Nephron (organoid): ENCODE results near the gene RAPGEF4.

Source experiments
- H3K27ac Mint-ChIP-seq, 3 experiments: 2 replicates each; pipeline ENCODE4 v1.8.0; 2020; ENCODE audit warnings: mixed read lengths in 3 of 3, mild to moderate bottlenecking in 2 of 3, moderate library complexity in 1 of 3
- H3K27me3 Mint-ChIP-seq: 2 replicates; pipeline ENCODE4 v1.8.0; 2021; ENCODE audit warnings: low read depth, mild to moderate bottlenecking, moderate library complexity, mixed read lengths
- H3K36me3 Mint-ChIP-seq: 2 replicates; pipeline ENCODE4 v1.8.0; 2020; ENCODE audit warnings: low read depth, mixed read lengths
- H3K4me1 Mint-ChIP-seq: 2 replicates; pipeline ENCODE4 v1.8.0; 2020; ENCODE audit warnings: mixed read lengths
- H3K4me3 Mint-ChIP-seq, 3 experiments: 2 replicates each; pipeline ENCODE4 v1.8.0; 2020; ENCODE audit warnings: mild to moderate bottlenecking in 3 of 3, mixed read lengths in 3 of 3, moderate library complexity in 2 of 3
- H3K9me3 Mint-ChIP-seq: 2 replicates; pipeline ENCODE4 v1.8.0; 2020; ENCODE audit warnings: mixed read lengths
- TF ChIP-seq, protein P1 (sequence below), 3 experiments: fragments of 200-600 bp; sonication (generic); IDR thresholded peaks; one replicate each; pipeline ENCODE4 v1.5.0; 2021; ENCODE audit warnings: antibody characterized with exemption in 3 of 3; ENCODE audit not compliant: unreplicated experiment in 3 of 3

RAPGEF4 gene

GRCh38 chr2:172922815-172923214, 187.2 kb downstream of the RAPGEF4 start:
- no peaks in the 10 kb centered on the region for H3K27me3 Mint-ChIP-seq
- no peaks in the 10 kb centered on the region for H3K9me3 Mint-ChIP-seq
- H3K36me3 Mint-ChIP-seq = no peaks in the 10 kb centered on the region
- TF ChIP-seq, protein P1, sequence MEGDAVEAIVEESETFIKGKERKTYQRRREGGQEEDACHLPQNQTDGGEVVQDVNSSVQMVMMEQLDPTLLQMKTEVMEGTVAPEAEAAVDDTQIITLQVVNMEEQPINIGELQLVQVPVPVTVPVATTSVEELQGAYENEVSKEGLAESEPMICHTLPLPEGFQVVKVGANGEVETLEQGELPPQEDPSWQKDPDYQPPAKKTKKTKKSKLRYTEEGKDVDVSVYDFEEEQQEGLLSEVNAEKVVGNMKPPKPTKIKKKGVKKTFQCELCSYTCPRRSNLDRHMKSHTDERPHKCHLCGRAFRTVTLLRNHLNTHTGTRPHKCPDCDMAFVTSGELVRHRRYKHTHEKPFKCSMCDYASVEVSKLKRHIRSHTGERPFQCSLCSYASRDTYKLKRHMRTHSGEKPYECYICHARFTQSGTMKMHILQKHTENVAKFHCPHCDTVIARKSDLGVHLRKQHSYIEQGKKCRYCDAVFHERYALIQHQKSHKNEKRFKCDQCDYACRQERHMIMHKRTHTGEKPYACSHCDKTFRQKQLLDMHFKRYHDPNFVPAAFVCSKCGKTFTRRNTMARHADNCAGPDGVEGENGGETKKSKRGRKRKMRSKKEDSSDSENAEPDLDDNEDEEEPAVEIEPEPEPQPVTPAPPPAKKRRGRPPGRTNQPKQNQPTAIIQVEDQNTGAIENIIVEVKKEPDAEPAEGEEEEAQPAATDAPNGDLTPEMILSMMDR (IDR thresholded peaks at IDR 0.05; ENCODE audit: unreplicated experiment in 3 of 3) = no peak
- peaks cover 46% of the 10 kb centered on the region for H3K4me1 Mint-ChIP-seq
- H3K4me3 Mint-ChIP-seq = no peak overlapping the region
- peak overlapping the region in 2 of 3 experiments; percentile 45 to 49 for H3K27ac Mint-ChIP-seq

GRCh38 chr2:172924097-172924660, 188.5 kb downstream of the RAPGEF4 start:
- Mint-ChIP-seq H3K4me1 (peaks cover 49% of the 10 kb centered on the region), H3K27me3 (no peaks in the 10 kb centered on the region), H3K9me3 (no peaks in the 10 kb centered on the region), H3K27ac (no peak overlapping the region), H3K36me3 (no peaks in the 10 kb centered on the region), H3K4me3 (no peak overlapping the region)
- TF ChIP-seq, protein P1 (IDR thresholded peaks at IDR 0.05; ENCODE audit: unreplicated experiment in 3 of 3) = no peak

DNA sequence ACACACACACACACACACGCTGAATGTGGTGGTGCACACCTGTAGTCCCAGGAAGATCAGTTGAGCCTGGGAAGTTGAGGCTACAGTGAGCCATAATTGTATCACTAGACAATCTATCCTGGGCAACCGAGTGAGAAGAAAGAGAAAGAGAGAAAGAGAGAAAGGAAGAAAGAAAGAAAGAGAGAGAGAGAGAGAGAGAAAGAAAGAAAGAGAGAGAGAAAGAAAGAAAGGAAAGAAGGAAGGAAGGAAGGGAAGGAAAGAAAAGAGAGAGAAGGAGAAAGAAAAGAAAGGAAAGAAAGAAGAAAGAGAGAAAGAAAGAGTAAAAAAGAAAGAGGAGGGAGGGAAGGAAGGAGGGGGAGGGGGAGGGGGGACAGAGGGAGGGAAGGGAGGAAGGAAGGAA, 190.0 kb downstream of the RAPGEF4 start:
- no peak overlapping the region for H3K27ac Mint-ChIP-seq
- peak overlapping the region in 1 of 3 experiments; percentile 9 for H3K4me3 Mint-ChIP-seq
- H3K9me3 Mint-ChIP-seq = no peaks in the 10 kb centered on the region
- TF ChIP-seq, protein P1 (IDR thresholded peaks at IDR 0.05; ENCODE audit: unreplicated experiment in 3 of 3) = no peak
- H3K36me3 Mint-ChIP-seq = no peaks in the 10 kb centered on the region
- H3K27me3 Mint-ChIP-seq = no peaks in the 10 kb centered on the region
- H3K4me1 Mint-ChIP-seq = peaks cover 55% of the 10 kb centered on the region

- Mint-ChIP-seq H3K9me3 (no peaks in the 10 kb centered on the region), H3K4me3 (no peak overlapping the region), H3K27ac (peak overlapping the region in 2 of 3 experiments; percentile 43 to 80), H3K36me3 (no peaks in the 10 kb centered on the region), H3K27me3 (no peaks in the 10 kb centered on the region), H3K4me1 (peaks cover 61% of the 10 kb centered on the region)
- TF ChIP-seq, protein P1 (IDR thresholded peaks at IDR 0.05; ENCODE audit: unreplicated experiment in 3 of 3) = no peak
Observed at GRCh38 chr2:172926785-172927640, 191.4 kb downstream of the RAPGEF4 start.

DNA sequence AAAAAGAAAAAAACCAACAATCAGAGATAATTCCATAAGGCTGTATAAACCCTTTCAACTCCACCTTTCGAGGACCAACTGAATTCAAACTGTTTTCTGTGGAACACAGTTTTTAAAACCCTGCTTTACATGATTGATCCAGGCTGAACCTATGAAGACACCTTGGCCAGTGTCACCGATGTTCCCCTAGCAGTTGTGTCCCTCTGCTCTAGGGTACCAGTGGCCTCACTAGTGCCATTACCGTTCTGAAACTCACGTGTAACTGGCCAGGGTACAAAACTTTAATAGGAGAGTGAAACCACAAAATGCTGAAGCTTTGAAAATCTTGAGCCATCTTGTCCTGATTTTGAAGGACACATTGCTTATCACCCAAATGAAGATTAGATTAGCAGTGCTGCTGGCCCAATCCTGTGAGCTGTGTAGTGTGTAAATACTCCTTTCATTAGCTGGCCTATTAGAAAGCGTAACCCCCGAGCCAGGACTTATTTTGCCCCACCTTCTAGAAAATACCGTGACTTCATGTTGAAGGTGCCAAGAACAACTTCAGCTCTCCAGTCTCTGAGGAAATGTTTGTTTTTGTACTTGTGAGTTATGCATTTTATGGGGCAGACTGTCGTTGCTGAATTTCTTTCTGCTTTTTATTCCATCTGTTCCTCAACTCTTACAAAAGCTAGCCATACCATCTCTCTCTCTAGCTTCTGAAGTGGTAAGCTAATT, 192.2 kb downstream of the RAPGEF4 start:
- peak overlapping the region; percentile 37 to 80 (median 76) for H3K27ac Mint-ChIP-seq
- H3K36me3 Mint-ChIP-seq = no peaks in the 10 kb centered on the region
- TF ChIP-seq, protein P1 (IDR thresholded peaks at IDR 0.05; ENCODE audit: unreplicated experiment in 3 of 3) = no peak
- no peaks in the 10 kb centered on the region for H3K9me3 Mint-ChIP-seq
- peak overlapping the region in 2 of 3 experiments; percentile 20 to 37 for H3K4me3 Mint-ChIP-seq
- H3K4me1 Mint-ChIP-seq = peaks cover 53% of the 10 kb centered on the region
- no peaks in the 10 kb centered on the region for H3K27me3 Mint-ChIP-seq
